ENCODE data around the gene PRSS57. TPM values are rescaled to one million over a fixed set of nuclear protein-coding genes. Genes with fewer than 3 reads are reported as not detected.

The PRSS57 gene
- total and polyA plus RNA-seq, 4 donors = 0.15 to 1.1 (median 0.33) TPM; not detected in 1

DNA sequence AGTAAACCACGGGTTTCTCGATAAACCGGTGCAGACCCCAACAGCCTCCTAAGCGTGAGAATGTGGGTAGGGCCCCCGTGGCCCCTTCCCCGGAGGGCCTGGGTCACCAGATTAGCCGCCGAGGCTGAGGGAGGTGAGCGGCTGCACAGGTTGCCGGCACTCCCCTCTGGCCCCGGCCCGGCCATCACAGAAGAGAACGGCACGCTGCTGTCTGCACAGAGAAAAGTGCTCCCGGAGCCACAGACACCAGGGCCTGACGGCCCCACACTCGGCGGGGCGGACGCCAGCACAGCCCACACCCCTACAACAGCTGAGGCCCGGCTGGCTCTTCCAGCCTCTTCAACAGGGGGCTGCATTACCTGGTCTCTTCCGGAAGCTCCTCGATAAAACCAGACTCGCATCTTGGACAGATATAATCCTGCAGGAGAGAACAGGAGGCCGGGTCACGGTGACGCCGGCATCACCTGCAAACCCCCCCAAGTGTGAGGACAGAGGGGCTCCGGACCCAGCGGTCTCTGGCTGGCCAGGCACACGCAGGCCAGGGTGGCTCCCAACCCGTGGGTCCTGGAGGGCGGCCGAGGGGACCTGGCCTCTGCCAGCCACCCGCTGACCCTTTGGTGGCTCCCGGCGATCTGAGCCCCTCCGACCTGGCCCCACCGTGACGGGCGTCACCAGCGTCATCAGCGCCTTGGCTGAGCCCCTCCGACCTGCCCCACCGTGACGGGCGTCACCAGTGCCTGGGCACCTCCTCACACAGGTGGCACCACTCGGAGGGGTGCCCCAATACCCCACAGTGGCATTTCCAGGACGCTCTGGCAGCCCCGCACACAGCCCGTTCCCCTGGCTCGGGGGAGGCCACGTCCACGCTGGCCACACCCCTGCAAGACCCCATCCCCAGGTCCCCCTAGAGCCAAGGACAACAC, 42.5 kb downstream of the PRSS57 start:
- DNase-seq (ENCODE audit: low read depth in 4 of 6, low spot score in 6 of 6) = no peak
- H3K9me3 ChIP-seq (ENCODE audit: control insufficient read depth, insufficient read depth, low read length) = no peaks in the 10 kb centered on the region
- peaks cover 94% of the 10 kb centered on the region for H3K36me3 ChIP-seq (ENCODE audit: control insufficient read depth, insufficient read depth, low read length)
- WGBS (ENCODE audit: insufficient coverage) = 93% methylated on average over 48 of the region's 54 CpGs
- H3K27me3 ChIP-seq (ENCODE audit: control insufficient read depth, insufficient read depth, low read length) = no peaks in the 10 kb centered on the region
- peaks cover 8% of the 10 kb centered on the region for H3K4me1 ChIP-seq (ENCODE audit: control insufficient read depth, insufficient read depth, low read length)
- H3K4me3 ChIP-seq (ENCODE audit: low read depth, low read length) = no peak overlapping the region
- no peak overlapping the region for H3K27ac ChIP-seq (ENCODE audit: low read depth, low read length)

- Histone ChIP-seq H3K4me3 (ENCODE audit: low read depth, low read length) (no peak overlapping the region), H3K27me3 (ENCODE audit: control insufficient read depth, insufficient read depth, low read length) (no peaks in the 10 kb centered on the region), H3K27ac (ENCODE audit: low read depth, low read length) (no peak overlapping the region), H3K4me1 (ENCODE audit: control insufficient read depth, insufficient read depth, low read length) (peaks cover 1% of the 10 kb centered on the region), H3K36me3 (ENCODE audit: control insufficient read depth, insufficient read depth, low read length) (peaks cover 94% of the 10 kb centered on the region), H3K9me3 (ENCODE audit: control insufficient read depth, insufficient read depth, low read length) (no peaks in the 10 kb centered on the region)
- WGBS (ENCODE audit: insufficient coverage) = 87% methylated on average over 24 of the region's 24 CpGs
- no peak for DNase-seq (ENCODE audit: low read depth in 4 of 6, low spot score in 6 of 6)
Measured at GRCh38 chr19:651991-652390, 43.3 kb downstream of the PRSS57 start.

DNA sequence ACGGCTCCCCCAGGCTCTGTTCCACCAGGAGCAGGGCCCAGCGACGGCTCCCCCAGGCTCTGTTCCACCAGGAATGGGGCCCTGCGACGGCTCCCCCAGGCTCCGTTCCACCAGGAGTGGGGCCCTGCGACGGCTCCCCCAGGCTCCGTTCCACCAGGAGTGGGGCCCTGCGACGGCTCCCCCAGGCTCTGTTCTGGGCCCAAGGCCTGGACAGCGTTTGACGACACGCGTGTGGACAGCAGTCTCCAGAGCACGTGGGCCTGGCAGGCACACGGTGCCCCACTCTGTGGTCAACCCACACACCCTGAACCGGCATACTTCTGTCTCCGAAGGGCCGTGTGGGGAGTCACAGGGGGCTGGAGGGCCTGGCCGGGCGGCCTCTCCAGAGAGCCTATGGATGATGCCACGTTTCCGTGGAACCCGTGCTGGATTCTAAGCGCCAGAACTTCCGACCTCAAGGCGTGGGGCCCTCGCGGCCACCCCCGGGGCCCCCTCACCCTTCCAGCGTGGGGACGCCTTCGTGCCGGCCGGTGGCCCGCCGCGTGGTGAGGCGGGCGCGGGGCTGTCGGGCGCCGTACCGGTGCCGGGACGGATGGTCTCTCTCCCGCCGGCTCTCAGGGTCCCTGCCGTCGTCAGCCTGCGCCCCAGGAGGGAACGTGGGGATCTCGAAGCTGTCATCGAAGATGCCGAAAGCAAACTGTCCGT, 44.0 kb downstream of the PRSS57 start:
- Histone ChIP-seq H3K27ac (ENCODE audit: low read depth, low read length) (no peak overlapping the region), H3K9me3 (ENCODE audit: control insufficient read depth, insufficient read depth, low read length) (no peaks in the 10 kb centered on the region), H3K4me3 (ENCODE audit: low read depth, low read length) (no peak overlapping the region), H3K36me3 (ENCODE audit: control insufficient read depth, insufficient read depth, low read length) (peaks cover 95% of the 10 kb centered on the region), H3K4me1 (ENCODE audit: control insufficient read depth, insufficient read depth, low read length) (no peaks in the 10 kb centered on the region), H3K27me3 (ENCODE audit: control insufficient read depth, insufficient read depth, low read length) (no peaks in the 10 kb centered on the region)
- no peak for DNase-seq (ENCODE audit: low read depth in 4 of 6, low spot score in 6 of 6)
- 95% methylated on average over 57 of the region's 58 CpGs for WGBS (ENCODE audit: insufficient coverage)

GRCh38 chr19:650121-650520, 45.1 kb downstream of the PRSS57 start:
- 82% methylated on average over 2 of the region's 11 CpGs for WGBS (ENCODE audit: insufficient coverage)
- no peaks in the 10 kb centered on the region for H3K27me3 ChIP-seq (ENCODE audit: control insufficient read depth, insufficient read depth, low read length)
- no peaks in the 10 kb centered on the region for H3K9me3 ChIP-seq (ENCODE audit: control insufficient read depth, insufficient read depth, low read length)
- no peaks in the 10 kb centered on the region for H3K4me1 ChIP-seq (ENCODE audit: control insufficient read depth, insufficient read depth, low read length)
- DNase-seq (ENCODE audit: low read depth in 4 of 6, low spot score in 6 of 6) = no peak
- no peak overlapping the region for H3K4me3 ChIP-seq (ENCODE audit: low read depth, low read length)
- H3K27ac ChIP-seq (ENCODE audit: low read depth, low read length) = no peak overlapping the region
- peaks cover 96% of the 10 kb centered on the region for H3K36me3 ChIP-seq (ENCODE audit: control insufficient read depth, insufficient read depth, low read length)

DNA sequence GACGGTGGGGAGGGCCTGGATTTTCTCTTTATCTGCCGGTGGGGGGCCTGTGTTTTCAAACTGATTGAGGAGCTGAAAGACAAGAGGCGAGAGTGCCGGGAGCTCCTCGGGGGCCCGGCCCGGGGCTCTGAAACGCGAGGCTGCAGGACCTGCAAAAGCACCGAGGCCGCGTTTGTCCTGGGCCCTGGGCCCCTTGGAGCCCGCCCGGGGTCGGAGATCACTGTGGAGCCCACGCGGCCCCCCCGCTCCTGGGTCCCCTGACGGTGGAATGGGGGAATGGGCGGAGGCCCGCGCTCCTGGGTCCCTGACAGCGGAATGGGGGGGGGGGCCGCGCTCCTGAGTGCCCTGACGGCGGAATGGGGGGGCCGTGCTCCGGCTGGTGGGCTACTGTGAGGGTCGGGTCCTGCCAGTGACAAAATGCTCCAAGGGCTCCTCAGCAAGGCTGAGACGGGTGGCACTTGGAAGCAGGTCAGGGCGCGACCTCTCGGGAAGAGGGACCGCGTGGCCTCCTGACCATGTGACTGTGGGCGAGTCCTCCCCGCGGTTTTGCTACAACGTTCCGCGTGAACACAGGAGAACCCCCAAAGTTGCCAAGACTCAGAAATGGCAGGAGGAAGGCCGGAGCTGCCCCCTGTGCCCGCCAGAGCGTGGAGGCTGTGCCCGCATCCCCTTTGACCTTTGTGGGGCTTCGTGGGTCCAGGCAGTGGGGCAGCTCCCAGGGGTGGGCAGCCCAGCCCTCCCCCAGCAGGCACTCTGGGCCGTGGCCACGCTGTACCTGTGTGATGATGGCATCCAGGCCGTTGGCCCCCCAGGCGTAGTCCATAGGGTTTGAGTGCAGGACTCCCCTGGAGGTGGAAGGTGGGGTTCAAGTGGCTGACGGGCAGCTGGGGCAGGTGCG, 46.1 kb downstream of the PRSS57 start:
- Histone ChIP-seq H3K4me1 (ENCODE audit: control insufficient read depth, insufficient read depth, low read length) (no peaks in the 10 kb centered on the region), H3K4me3 (ENCODE audit: low read depth, low read length) (no peak overlapping the region), H3K27me3 (ENCODE audit: control insufficient read depth, insufficient read depth, low read length) (no peaks in the 10 kb centered on the region), H3K36me3 (ENCODE audit: control insufficient read depth, insufficient read depth, low read length) (peaks cover 100% of the 10 kb centered on the region), H3K27ac (ENCODE audit: low read depth, low read length) (no peak overlapping the region), H3K9me3 (ENCODE audit: control insufficient read depth, insufficient read depth, low read length) (no peaks in the 10 kb centered on the region)
- 94% methylated on average over 40 of the region's 53 CpGs for WGBS (ENCODE audit: insufficient coverage)
- no peak for DNase-seq (ENCODE audit: low read depth in 4 of 6, low spot score in 6 of 6)

- H3K9me3 ChIP-seq (ENCODE audit: control insufficient read depth, insufficient read depth, low read length) = no peaks in the 10 kb centered on the region
- H3K36me3 ChIP-seq (ENCODE audit: control insufficient read depth, insufficient read depth, low read length) = peaks cover 100% of the 10 kb centered on the region
- no peak overlapping the region for H3K4me3 ChIP-seq (ENCODE audit: low read depth, low read length)
- H3K27ac ChIP-seq (ENCODE audit: low read depth, low read length) = no peak overlapping the region
- no peaks in the 10 kb centered on the region for H3K4me1 ChIP-seq (ENCODE audit: control insufficient read depth, insufficient read depth, low read length)
- WGBS (ENCODE audit: insufficient coverage) = 92% methylated on average over 25 of the region's 29 CpGs
- no peaks in the 10 kb centered on the region for H3K27me3 ChIP-seq (ENCODE audit: control insufficient read depth, insufficient read depth, low read length)
- DNase-seq (ENCODE audit: low read depth in 4 of 6, low spot score in 6 of 6) = no peak
Measured at GRCh38 chr19:648305-648704, 46.9 kb downstream of the PRSS57 start.

GRCh38 chr19:647566-648284, 47.5 kb downstream of the PRSS57 start:
- Histone ChIP-seq H3K27me3 (ENCODE audit: control insufficient read depth, insufficient read depth, low read length) (no peaks in the 10 kb centered on the region), H3K4me1 (ENCODE audit: control insufficient read depth, insufficient read depth, low read length) (no peaks in the 10 kb centered on the region), H3K9me3 (ENCODE audit: control insufficient read depth, insufficient read depth, low read length) (no peaks in the 10 kb centered on the region), H3K36me3 (ENCODE audit: control insufficient read depth, insufficient read depth, low read length) (peaks cover 100% of the 10 kb centered on the region), H3K4me3 (ENCODE audit: low read depth, low read length) (no peak overlapping the region), H3K27ac (ENCODE audit: low read depth, low read length) (no peak overlapping the region)
- DNase-seq (ENCODE audit: low read depth in 4 of 6, low spot score in 6 of 6) = no peak
- WGBS (ENCODE audit: insufficient coverage) = 95% methylated on average over 38 of the region's 52 CpGs

DNA sequence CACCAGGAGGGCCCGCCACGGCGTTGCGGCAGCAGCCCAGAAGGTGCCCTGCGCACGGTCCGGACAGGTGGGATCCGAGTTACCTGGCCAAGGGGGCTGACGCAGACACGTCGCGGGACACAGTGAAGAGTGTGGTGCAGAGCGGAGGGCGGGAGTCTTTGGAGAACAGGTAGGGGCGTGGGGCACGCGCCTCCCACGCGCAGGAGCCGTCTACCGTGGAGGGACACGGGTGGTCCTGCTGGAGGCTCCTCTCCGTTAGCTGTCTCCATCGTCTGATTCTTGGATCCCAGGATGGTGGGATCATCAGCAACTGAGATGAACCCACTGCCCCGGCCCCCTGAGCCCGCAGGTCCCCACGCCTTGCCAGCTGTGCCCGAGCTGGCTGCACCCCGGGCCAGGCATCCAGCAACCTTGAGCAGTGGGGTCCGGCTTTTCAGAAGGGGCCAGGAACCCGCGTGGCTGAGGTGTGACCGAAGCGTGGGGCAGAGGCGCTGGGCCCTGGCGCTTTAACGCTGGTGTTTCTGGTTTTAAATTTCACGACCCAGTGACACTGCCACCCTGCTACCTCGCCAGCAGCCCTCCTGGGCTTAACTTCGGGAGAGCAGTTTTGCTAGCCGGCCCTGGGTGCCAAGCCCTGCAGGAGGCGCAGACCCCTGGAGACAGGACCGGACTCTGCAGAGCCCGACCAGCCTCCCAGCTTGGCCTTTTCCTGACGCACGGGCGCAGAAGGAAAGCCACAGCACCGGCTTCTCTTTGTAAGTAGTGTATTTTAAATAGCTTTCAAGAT, 48.3 kb downstream of the PRSS57 start:
- Histone ChIP-seq H3K27me3 (ENCODE audit: control insufficient read depth, insufficient read depth, low read length) (no peaks in the 10 kb centered on the region), H3K27ac (ENCODE audit: low read depth, low read length) (no peak overlapping the region), H3K4me3 (ENCODE audit: low read depth, low read length) (no peak overlapping the region), H3K4me1 (ENCODE audit: control insufficient read depth, insufficient read depth, low read length) (no peaks in the 10 kb centered on the region), H3K9me3 (ENCODE audit: control insufficient read depth, insufficient read depth, low read length) (no peaks in the 10 kb centered on the region), H3K36me3 (ENCODE audit: control insufficient read depth, insufficient read depth, low read length) (peaks cover 97% of the 10 kb centered on the region)
- no peak for DNase-seq (ENCODE audit: low read depth in 4 of 6, low spot score in 6 of 6)
- 91% methylated on average over 44 of the region's 48 CpGs for WGBS (ENCODE audit: insufficient coverage)

All from spinal cord (tissue), 10 donors.